ENCODE results near the gene VIT. TPM values are rescaled to one million over a fixed set of nuclear protein-coding genes. Genes with fewer than 3 reads are reported as not detected.

VIT gene, protein sequence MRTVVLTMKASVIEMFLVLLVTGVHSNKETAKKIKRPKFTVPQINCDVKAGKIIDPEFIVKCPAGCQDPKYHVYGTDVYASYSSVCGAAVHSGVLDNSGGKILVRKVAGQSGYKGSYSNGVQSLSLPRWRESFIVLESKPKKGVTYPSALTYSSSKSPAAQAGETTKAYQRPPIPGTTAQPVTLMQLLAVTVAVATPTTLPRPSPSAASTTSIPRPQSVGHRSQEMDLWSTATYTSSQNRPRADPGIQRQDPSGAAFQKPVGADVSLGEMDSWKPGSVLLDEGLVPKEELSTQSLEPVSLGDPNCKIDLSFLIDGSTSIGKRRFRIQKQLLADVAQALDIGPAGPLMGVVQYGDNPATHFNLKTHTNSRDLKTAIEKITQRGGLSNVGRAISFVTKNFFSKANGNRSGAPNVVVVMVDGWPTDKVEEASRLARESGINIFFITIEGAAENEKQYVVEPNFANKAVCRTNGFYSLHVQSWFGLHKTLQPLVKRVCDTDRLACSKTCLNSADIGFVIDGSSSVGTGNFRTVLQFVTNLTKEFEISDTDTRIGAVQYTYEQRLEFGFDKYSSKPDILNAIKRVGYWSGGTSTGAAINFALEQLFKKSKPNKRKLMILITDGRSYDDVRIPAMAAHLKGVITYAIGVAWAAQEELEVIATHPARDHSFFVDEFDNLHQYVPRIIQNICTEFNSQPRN
- 0.04 TPM in 1 of 5 replicates, not detected in the others for total RNA-seq (2022; extraction: Qiagen RNA extraction)

DNA sequence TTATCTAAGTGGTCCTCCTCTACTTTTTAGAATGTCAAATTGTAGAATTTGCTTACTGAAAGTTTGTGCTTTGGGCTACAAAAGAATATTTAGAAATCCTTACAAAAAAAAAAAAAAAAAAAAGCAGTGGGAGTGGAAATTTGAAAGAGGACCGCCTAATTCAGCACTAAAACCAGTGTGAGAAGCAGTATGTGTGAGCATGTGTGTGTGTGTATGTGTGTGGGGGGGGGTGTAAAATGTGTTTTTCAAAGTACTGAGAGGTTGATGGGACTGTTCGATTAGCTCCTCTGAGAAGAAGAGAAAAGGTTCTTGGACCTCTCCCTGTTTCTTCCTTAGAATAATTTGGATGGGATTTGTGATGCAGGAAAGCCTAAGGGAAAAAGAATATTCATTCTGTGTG lies at the start of gene VIT:
VIT (plus strand) TSS at position 175 of the 400 bp plus-strand sequence. CDS start 19,664 bp downstream, outside the sequence.

Other genes starting within 250 kb of the VIT start
- 43.7 to 55.7 TPM (median 45.0 TPM) in 5 replicates for gene FEZ2, start 98.5 kb upstream of the VIT start, total RNA-seq (2022; extraction: Qiagen RNA extraction)

Data from A549 treated with CORT108297 at 1 μM for 4 hours (cell line).